ENCODE measurements around the gene NAT16.

- TF ChIP-seq CTCF (IDR thresholded peaks at IDR 0.05; ENCODE audit: insufficient read depth, low read length) (no peak), SPI1 (IDR thresholded peaks at IDR 0.05; ENCODE audit: borderline replicate concordance, low read depth) (no peak), REST (IDR thresholded peaks at IDR 0.05; ENCODE audit: insufficient replicate concordance, low read depth) (no peak), POLR2AphosphoS5 (IDR thresholded peaks at IDR 0.05; ENCODE audit: low read depth) (no peak)
These were observed 39.2 kb downstream of the NAT16 start for GRCh38 chr7:101140746-101141382.
